GM06990 (cell line): ENCODE measurements around the gene HIVEP3.

ENCODE experiments used
- DNase-seq: peaks from one replicate; pipeline ENCODE4 v3.0.0-alpha.2; 2011; ENCODE audit not compliant: insufficient read length; ENCODE audit errors: extremely low read depth
- H3K27me3 ChIP-seq: replicated peaks from 2 replicates; pipeline ENCODE4 v1.6.0; 2011; ENCODE audit warnings: low read length; ENCODE audit not compliant: control insufficient read depth, insufficient read depth
- H3K36me3 ChIP-seq: 2 replicates; pipeline ENCODE4 v1.5.1; 2011; ENCODE audit warnings: low read length; ENCODE audit not compliant: control insufficient read depth, insufficient read depth
- H3K4me3 ChIP-seq: replicated peaks from 2 replicates; pipeline ENCODE4 v1.5.1; 2011; ENCODE audit warnings: low read depth, mild to moderate bottlenecking, control low read depth, low read length
- CTCF ChIP-seq: IDR thresholded peaks from 2 replicates; pipeline ENCODE4 v1.5.1; 2011; ENCODE audit warnings: low read length, control low read depth, mild to moderate bottlenecking, inconsistent platforms; ENCODE audit not compliant: insufficient read depth, poor library complexity, severe bottlenecking

The HIVEP3 gene

GRCh38 chr1:41542196-41542930 lies 376.4 kb downstream of the HIVEP3 start:
- H3K4me3 ChIP-seq = no peak overlapping the region
- no peaks in the 10 kb centered on the region; the same call in 1 of the 2 replicates for H3K36me3 ChIP-seq
- no peaks in the 10 kb centered on the region for H3K27me3 ChIP-seq
- DNase-seq = no peak
- TF ChIP-seq CTCF = no peak

- Histone ChIP-seq H3K36me3 (no peaks in the 10 kb centered on the region; the same call in 1 of the 2 replicates), H3K27me3 (no peaks in the 10 kb centered on the region), H3K4me3 (no peak overlapping the region)
- no peak for DNase-seq
- TF ChIP-seq CTCF = no peak
These were observed 377.1 kb downstream of the HIVEP3 start for GRCh38 chr1:41541592-41541952.

GRCh38 chr1:41540886-41541591 lies 377.7 kb downstream of the HIVEP3 start:
- no peak for DNase-seq
- no peak overlapping the region for H3K4me3 ChIP-seq
- TF ChIP-seq CTCF = no peak
- no peaks in the 10 kb centered on the region for H3K27me3 ChIP-seq
- H3K36me3 ChIP-seq = no peaks in the 10 kb centered on the region; the same call in 1 of the 2 replicates

- Histone ChIP-seq H3K4me3 (no peak overlapping the region), H3K36me3 (no peaks in the 10 kb centered on the region; the same call in 1 of the 2 replicates), H3K27me3 (no peaks in the 10 kb centered on the region)
- DNase-seq = no peak
- TF ChIP-seq CTCF = no peak
These were observed 378.7 kb downstream of the HIVEP3 start for GRCh38 chr1:41539999-41540398.

- no peak overlapping the region for H3K4me3 ChIP-seq
- no peak for DNase-seq
- no peaks in the 10 kb centered on the region for H3K27me3 ChIP-seq
- no peaks in the 10 kb centered on the region; the same call in 1 of the 2 replicates for H3K36me3 ChIP-seq
- TF ChIP-seq CTCF = no peak
These were observed 379.3 kb downstream of the HIVEP3 start for GRCh38 chr1:41539418-41539805.
